Fibroblast of the aortic adventitia (primary cell): ENCODE measurements around the gene FCN3. TPM values are rescaled to one million over a fixed set of nuclear protein-coding genes. Genes with fewer than 3 reads are reported as not detected.

Experiments used
- DNase-seq: peaks from one replicate; pipeline ENCODE4 v3.0.0-alpha.2; 2010; ENCODE audit warnings: low read depth
- H3K4me3 ChIP-seq: 2 replicates; pipeline ENCODE4 v1.5.1; 2011; ENCODE audit warnings: low read depth, mild to moderate bottlenecking, control low read depth, low read length, moderate library complexity
- total RNA-seq: library from RNA; depleted of rRNA; stranded (reverse); fragments of >200 nt; gene quantifications from 2 replicates; pipeline ENCODE4 v1.2.3, GENCODE V29; 2012; ENCODE audit warnings: low replicate concordance
- TF ChIP-seq, protein P1 (sequence below): IDR thresholded peaks from 2 replicates; pipeline ENCODE4 v1.5.1; 2011; ENCODE audit warnings: mild to moderate bottlenecking, low read length, control low read depth, inconsistent platforms; ENCODE audit not compliant: insufficient read depth

FCN3 gene
- total RNA-seq, 1 donor = not detected

DNA sequence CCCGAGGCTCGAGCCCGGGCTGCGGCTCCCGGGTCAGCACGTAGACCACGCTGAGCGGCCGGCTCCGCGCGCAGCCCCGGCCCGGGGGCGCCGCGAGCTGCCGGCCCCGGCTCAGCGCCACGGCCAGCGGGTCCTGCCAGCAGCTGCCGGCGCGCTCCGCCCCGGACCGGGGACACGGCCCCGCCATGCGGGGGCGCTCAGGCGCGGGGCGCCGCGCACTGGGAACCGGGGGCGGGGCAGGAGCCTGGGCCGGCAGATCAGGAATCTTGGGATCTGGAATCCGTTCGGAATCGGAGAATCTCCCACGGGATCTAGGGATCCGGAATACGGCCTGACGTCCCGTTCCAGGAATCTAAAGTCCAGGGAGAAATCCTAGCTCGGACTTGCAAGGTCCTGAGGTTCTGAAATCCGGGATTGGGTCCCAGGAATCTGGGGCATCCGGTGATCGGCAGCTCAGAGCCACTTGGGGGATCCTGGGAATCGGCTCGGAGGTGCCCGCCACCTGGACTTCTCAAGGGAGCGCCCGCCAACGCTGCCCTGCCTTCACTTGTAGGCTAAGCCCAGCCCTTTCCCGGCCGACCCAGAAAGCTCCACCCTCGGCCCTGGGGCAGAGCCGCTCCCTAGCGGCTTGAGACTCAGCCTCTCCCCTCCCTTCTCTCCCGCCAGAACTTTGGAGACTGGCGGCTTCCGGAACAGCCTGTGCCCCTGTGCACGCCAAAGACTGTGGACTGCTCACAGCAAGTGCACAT is 8.0 kb downstream of the FCN3 start, which contains the start of gene MAP3K6:
TSS of gene MAP3K6 (minus strand) at position 551 of the 749 bp plus-strand sequence. CDS start at position 187, 364 bp downstream.
- peak; percentile 73 for DNase-seq
- TF ChIP-seq, protein P1, sequence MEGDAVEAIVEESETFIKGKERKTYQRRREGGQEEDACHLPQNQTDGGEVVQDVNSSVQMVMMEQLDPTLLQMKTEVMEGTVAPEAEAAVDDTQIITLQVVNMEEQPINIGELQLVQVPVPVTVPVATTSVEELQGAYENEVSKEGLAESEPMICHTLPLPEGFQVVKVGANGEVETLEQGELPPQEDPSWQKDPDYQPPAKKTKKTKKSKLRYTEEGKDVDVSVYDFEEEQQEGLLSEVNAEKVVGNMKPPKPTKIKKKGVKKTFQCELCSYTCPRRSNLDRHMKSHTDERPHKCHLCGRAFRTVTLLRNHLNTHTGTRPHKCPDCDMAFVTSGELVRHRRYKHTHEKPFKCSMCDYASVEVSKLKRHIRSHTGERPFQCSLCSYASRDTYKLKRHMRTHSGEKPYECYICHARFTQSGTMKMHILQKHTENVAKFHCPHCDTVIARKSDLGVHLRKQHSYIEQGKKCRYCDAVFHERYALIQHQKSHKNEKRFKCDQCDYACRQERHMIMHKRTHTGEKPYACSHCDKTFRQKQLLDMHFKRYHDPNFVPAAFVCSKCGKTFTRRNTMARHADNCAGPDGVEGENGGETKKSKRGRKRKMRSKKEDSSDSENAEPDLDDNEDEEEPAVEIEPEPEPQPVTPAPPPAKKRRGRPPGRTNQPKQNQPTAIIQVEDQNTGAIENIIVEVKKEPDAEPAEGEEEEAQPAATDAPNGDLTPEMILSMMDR = peak; percentile 24
- H3K4me3 ChIP-seq = peak within 1 kb of the TSS; percentile 81

DNA sequence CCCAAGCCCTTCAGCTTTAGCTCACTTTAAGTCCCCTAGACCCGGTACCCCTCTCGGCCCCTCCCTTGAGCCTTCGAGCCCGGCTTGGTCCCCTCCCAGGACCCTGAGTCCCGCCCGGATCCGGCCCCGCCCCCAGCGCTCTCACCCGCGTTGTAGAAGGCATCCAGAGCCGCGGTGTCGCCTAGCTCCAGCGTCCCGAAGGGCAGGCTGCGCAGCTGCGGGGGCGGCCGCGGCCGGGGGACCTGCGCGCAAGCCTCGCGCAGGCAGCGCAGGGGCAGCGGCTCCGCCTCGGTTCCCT is 8.6 kb downstream of the FCN3 start:
- TF ChIP-seq, protein P1 = no peak
- H3K4me3 ChIP-seq = peak overlapping the region; percentile 81
- DNase-seq = no peak

DNA sequence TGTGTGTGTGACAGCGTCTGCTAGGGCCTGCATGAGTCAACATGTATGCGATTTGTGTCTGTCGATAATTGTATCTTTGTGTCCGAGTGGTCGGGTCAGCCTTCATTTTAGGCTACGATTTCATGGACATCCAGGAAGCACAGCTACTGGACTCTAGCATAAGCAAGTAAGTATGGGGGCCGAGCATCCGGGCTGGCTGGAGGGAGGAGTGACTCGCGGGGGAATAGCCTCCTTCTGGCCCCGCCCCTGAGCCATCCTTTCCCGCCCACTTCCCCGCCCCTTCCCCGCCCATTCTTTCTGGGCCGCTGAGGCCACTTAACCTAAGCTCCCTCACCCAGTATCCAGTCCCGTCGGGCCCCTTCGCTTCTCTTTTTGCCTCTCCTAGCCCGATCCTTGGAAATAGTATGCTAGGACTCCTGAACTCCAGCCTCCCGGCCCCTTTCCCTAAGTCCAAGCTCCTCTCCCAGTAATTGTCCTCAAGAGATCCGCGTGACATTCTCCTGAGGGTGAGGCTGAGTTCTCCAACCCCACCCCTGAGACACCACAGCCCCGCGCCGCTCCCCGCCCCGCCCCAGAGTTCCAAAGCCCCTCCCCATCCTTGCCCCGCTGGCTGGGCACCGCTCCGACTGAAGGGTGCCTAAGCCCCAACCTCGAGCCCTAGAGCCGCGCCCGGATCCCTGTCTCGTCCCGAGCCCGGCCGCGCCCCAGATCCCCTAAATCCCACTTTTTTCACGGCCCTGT is 9.1 kb downstream of the FCN3 start:
- TF ChIP-seq, protein P1 = no peak
- peak overlapping the region; percentile 81 for H3K4me3 ChIP-seq
- DNase-seq = peak; percentile 89

DNA sequence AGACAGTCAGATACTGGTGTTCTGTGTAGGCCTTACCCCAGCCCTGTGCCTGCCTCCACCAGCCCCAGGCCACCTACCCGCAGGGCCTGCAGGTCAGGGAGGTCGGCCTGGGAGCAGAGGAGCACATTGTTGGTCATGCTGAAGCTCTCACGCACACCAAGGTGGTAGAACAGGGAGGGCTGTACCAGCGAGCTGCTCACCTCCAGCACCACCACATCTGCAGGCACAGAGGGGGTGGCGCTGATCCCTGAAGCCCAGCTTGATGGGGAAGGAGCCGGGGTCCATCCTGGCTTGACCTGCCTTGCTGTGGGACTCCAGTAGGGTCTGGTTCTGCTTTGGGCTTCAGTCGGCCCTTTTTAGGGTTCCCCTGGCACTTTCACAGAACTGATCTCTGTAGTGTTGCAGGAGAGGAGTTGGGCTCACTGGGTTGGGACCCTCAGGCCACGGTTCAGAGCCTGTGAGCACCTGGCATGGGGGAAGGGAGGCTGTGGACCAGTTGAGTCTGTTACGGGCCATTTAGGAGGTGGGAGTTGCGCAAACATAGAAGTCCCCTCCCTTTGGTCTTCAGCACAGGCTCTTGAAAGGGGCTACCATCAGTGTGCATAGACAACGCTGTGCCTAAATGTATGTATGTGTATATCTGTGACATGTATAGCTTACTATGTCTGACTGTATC is 9.8 kb downstream of the FCN3 start:
- DNase-seq = no peak
- H3K4me3 ChIP-seq = peak overlapping the region; percentile 68
- TF ChIP-seq, protein P1 = no peak

DNA sequence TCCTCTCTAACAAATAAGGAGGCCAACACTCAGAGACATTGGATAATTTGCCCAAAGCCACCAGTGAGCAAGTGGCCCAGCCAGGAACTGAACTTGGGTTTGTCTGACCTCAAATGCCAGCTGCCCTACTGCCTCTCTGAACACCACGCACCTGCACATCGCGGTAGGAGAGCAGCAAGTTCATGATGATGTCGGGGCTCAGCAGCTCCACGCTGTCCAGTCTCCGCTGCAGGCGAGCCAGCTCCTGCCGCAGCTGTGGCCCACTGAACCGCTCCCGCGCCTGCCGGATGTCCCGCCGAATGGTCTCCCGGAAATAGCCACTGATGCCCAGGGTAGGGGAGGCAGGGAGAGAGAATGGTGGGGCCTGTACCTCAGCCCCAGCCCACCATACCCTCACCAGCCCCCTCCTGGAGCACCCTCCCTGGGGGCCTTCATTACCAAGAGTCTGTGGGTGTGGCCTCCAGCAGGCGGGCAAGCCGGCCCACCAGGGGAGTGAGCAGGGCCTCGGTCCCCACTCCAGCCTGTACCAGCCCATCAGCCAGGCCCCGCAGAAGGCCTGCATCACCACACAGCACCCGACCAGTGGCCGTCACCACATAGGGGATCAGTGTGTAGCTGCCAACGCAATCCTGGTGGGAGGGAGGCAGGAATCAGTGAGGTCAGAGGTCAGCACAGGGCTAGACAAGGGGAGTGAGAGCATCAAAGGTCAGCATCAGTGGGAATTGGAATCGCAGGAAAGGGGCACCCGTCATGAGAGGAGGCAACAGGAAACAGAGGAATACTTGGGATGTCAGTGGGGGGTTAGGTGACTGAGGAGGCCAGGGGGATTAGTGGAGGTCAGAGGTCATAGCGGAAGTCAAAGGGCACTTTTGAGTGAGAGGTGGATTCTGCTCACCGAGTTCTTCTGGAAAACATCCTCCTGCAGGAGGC is 10.6 kb downstream of the FCN3 start:
- H3K4me3 ChIP-seq = no peak overlapping the region
- DNase-seq = no peak
- TF ChIP-seq, protein P1 = no peak

DNA sequence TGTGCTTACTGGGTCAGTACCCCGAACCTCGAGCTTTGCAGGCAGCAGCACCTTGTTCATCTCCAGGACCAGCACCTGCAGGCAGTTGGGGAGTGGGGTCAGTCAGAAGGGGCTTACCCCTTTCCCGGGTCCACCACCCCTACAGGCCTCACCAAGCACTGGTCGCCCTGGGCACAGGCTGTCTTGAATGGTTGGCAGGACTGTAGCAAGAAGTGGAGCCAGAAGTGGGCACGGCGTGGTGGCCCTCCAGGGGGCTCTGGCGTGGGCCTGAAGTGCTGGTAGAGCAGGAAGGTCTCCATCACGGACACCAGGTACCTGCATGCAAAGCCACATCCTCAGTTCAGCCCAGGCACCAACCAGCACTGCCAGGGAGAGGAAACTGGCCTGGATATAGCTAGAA is 13.1 kb downstream of the FCN3 start:
- TF ChIP-seq, protein P1 = no peak
- no peak overlapping the region for H3K4me3 ChIP-seq
- no peak for DNase-seq
